GM12874 (cell line): ENCODE measurements around the gene TOB1.

ENCODE experiments used
- TF ChIP-seq, protein P1 (sequence below): IDR thresholded peaks from 2 replicates; pipeline ENCODE4 v1.5.1; 2011; ENCODE audit warnings: low read depth, mild to moderate bottlenecking, control low read depth, low read length, moderate library complexity; ENCODE audit not compliant: insufficient read depth

TOB1 gene, protein sequence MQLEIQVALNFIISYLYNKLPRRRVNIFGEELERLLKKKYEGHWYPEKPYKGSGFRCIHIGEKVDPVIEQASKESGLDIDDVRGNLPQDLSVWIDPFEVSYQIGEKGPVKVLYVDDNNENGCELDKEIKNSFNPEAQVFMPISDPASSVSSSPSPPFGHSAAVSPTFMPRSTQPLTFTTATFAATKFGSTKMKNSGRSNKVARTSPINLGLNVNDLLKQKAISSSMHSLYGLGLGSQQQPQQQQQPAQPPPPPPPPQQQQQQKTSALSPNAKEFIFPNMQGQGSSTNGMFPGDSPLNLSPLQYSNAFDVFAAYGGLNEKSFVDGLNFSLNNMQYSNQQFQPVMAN

DNA sequence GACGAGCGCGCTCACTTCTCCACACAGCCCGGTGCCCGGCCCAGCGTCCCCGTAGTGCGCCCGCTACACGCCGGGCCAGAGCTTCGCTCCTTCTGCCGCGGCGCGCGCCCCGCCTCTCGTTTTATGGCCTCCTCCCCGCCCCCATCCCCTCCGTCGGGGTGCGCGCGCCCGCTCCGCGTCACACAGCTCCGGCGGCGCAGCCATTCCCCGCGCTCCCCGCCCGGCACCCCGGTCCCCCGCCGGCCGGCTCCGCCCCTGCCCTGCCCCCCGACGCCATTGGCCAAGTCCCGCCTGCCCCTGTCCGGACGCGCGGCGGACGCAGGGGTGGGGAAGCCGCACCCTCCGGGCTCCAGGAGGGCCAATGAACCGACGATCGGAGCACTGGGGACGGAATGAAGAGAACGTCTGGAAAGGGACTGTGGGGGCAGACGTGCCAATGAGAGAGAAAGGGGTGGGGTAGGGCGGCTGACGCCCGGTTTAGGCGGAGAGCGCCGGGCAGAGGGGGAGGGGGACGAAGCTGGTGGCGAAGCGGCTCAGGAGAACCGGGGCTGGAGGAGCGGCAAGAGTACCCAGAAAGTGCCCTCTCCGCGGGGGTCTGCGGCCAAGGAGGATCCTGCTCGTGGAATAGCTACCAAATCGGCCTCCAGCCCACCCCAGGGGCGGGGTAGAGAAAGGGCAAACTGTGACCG lies at the start of gene TOB1:
Gene TOB1 (minus strand): TSS at position 94 of the 689 bp plus-strand sequence. CDS start 2,337 bp downstream, outside the sequence.
- TF ChIP-seq, protein P1, sequence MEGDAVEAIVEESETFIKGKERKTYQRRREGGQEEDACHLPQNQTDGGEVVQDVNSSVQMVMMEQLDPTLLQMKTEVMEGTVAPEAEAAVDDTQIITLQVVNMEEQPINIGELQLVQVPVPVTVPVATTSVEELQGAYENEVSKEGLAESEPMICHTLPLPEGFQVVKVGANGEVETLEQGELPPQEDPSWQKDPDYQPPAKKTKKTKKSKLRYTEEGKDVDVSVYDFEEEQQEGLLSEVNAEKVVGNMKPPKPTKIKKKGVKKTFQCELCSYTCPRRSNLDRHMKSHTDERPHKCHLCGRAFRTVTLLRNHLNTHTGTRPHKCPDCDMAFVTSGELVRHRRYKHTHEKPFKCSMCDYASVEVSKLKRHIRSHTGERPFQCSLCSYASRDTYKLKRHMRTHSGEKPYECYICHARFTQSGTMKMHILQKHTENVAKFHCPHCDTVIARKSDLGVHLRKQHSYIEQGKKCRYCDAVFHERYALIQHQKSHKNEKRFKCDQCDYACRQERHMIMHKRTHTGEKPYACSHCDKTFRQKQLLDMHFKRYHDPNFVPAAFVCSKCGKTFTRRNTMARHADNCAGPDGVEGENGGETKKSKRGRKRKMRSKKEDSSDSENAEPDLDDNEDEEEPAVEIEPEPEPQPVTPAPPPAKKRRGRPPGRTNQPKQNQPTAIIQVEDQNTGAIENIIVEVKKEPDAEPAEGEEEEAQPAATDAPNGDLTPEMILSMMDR, result no peak

DNA sequence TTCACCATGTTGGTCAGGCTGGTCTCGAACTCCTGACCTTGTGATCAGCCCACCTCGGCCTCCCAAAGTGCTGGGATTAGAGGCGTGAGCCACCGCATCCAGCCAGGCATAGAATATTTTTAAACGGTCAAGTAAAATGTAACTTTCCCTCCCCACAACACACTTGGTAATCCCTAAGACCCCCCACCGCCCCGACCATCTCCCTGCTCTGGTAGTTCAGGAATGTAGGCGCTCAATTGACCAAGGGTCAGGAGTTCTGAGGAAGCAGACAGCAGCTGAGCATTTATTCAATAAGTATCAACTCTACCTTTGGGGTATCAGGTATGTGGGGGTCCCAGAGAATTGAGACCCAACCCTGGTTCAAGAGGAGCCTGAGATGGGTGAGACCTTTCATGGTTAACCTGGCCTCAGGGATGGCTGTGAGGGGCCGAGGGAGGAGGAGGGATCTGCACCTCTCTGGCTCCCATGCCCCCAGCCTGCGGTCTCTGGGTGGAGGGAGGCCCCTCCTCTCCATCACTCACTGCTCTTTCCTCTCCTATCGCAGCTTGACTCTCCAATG lies 48.4 kb upstream of the TOB1 start:
- TF ChIP-seq, protein P1, result no peak

DNA sequence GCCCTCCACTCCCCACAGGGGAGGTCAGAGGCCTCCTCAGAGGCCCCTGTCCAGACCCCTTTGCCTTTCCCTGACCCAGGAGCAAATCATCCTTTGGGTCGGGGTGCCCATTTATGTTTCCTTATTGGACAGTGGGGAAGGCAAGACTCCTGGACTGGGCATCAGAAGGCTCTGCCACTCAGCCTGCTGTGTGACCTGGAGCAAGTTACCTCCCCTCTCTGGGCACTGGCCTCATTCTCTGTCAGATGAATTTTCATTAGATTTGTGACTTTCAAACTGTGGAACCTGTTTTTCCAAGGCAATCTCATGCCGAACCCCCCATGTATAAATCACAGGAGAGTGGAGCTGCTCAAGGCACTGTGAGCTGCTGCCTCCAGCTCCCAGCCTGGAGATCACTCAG lies 47.0 kb upstream of the TOB1 start:
- TF ChIP-seq, protein P1, result no peak

DNA sequence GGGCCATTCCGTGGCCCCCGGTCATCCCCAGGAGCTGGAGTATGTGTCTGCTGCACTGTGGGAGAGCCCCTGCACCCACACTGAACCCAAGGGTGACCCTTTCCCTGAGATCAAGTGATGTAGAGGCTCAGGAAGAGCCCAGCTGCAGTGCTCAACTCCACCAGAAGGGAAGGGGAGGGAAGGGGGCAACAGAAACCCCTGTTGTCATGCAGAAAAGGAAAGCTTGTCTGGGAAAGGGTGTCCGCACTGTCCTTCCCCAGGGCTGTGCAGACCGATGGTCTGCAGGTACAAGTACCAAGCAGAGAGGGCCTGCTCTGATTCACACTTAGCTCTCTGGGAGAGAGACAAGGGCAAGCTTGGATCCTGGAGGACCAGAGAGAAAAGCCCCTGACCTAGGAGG lies 45.7 kb upstream of the TOB1 start:
- TF ChIP-seq, protein P1, result no peak

DNA sequence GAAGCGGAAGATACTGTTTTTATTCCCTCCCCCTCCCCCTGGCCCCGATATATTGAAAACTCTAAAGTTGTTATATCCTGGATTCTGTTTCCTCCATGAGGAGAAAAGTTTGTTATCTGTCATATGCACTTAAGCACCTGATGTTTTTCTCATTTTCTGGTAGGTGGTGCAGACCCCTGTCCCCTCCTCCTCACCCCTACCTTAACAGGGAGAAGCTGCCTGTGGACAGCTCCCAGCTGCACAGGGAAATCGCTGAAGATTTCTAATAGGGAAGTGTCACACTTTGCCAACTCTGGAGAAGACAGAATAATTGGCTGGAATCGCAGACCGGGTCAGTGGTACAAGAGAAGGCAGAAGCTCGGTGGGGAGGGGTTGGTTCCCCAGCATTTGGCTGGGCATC lies 45.3 kb upstream of the TOB1 start:
- TF ChIP-seq, protein P1, result no peak

DNA sequence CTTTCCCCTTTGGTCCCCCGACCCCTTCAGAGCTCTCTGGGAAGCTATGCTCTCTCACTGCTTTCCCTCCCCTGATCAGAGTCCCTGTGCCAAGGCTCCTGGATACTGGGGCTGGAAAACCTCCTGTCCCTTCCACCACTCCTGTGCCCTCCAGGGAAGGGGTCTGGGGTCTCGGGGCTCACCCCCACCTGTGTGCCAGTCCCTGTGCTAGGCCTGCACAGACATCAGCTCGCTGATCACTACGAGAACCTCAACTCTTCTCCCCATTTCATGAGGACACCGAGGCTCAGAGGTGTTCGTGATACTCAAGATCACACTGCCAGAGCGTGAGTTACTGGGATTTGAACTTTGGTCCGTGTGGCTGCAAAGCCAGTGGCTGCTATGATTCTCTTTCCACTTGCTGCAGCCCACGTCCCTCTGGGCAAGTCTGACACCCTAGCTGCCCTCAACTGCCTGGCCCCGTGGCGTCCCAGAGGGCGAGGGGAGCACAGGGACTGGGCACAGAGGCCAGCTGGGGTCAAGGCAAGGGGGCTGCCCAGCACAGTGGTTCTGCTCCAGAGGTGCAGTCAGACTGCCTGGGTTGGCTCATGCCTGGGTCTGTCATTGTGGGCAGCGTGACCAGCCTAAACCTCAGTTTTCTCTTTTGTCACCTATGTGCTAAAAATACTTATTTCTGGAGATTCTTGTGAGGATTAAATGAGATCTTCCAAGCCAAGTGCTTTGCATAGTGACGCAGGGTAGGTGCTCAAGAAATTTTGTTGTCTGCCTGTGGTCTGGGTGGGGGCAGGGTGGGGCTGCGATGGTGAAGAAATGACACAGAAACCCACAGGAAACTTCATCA lies 43.8 kb upstream of the TOB1 start:
- TF ChIP-seq, protein P1, result no peak
